ENCODE measurements around the gene PROS1.
"Not testable (repeated sequence)": the region's sequence is repeated elsewhere in the genome, so short reads cannot be mapped to it uniquely, and the experiment has no call there.

PROS1 gene

GRCh38 chr3:93907132-93907531 lies 66.6 kb downstream of the PROS1 start:
- H3K4me3 ChIP-seq (ENCODE audit: low read depth in 1 of 2, low read length in 2 of 2), result no peak overlapping the region
- H3K27me3 ChIP-seq (ENCODE audit: control insufficient read depth in 1 of 2, insufficient read depth in 2 of 2, low read length in 2 of 2), result no peaks in the 10 kb centered on the region
- no peaks in the 10 kb centered on the region for H3K4me1 ChIP-seq (ENCODE audit: control insufficient read depth in 1 of 2, insufficient read depth in 2 of 2, low read length in 2 of 2)
- no peaks in the 10 kb centered on the region for H3K36me3 ChIP-seq (ENCODE audit: control insufficient read depth in 1 of 2, insufficient read depth in 2 of 2, low read length in 2 of 2)
- H3K9me3 ChIP-seq (ENCODE audit: control insufficient read depth in 1 of 2, low read length in 2 of 2), result no peaks in the 10 kb centered on the region
- no peak overlapping the region for H3K9ac ChIP-seq (ENCODE audit: low read depth in 1 of 2, low read length in 2 of 2)
- no peak overlapping the region for H3K27ac ChIP-seq (ENCODE audit: low read depth, low read length)

- H3K4me1 ChIP-seq (ENCODE audit: control insufficient read depth in 1 of 2, insufficient read depth in 2 of 2, low read length in 2 of 2), result no peaks in the 10 kb centered on the region
- no peak overlapping the region for H3K4me3 ChIP-seq (ENCODE audit: low read depth in 1 of 2, low read length in 2 of 2)
- no peak overlapping the region for H3K27ac ChIP-seq (ENCODE audit: low read depth, low read length)
- H3K36me3 ChIP-seq (ENCODE audit: control insufficient read depth in 1 of 2, insufficient read depth in 2 of 2, low read length in 2 of 2), result no peaks in the 10 kb centered on the region
- no peaks in the 10 kb centered on the region for H3K27me3 ChIP-seq (ENCODE audit: control insufficient read depth in 1 of 2, insufficient read depth in 2 of 2, low read length in 2 of 2)
- H3K9me3 ChIP-seq (ENCODE audit: control insufficient read depth in 1 of 2, low read length in 2 of 2), result no peaks in the 10 kb centered on the region
- H3K9ac ChIP-seq (ENCODE audit: low read depth in 1 of 2, low read length in 2 of 2), result no peak overlapping the region
These were observed 67.5 kb downstream of the PROS1 start for GRCh38 chr3:93906245-93906644.

GRCh38 chr3:93904568-93904967 lies 69.1 kb downstream of the PROS1 start:
- H3K9ac ChIP-seq (ENCODE audit: low read depth in 1 of 2, low read length in 2 of 2), result no peak overlapping the region
- no peaks in the 10 kb centered on the region for H3K36me3 ChIP-seq (ENCODE audit: control insufficient read depth in 1 of 2, insufficient read depth in 2 of 2, low read length in 2 of 2)
- no peak overlapping the region for H3K27ac ChIP-seq (ENCODE audit: low read depth, low read length)
- H3K9me3 ChIP-seq (ENCODE audit: control insufficient read depth in 1 of 2, low read length in 2 of 2), result no peaks in the 10 kb centered on the region
- no peaks in the 10 kb centered on the region for H3K27me3 ChIP-seq (ENCODE audit: control insufficient read depth in 1 of 2, insufficient read depth in 2 of 2, low read length in 2 of 2)
- no peaks in the 10 kb centered on the region for H3K4me1 ChIP-seq (ENCODE audit: control insufficient read depth in 1 of 2, insufficient read depth in 2 of 2, low read length in 2 of 2)
- no peak overlapping the region for H3K4me3 ChIP-seq (ENCODE audit: low read depth in 1 of 2, low read length in 2 of 2)

GRCh38 chr3:93878250-93879017 lies 95.3 kb downstream of the PROS1 start:
- not testable (repeated sequence) for H3K9ac ChIP-seq (ENCODE audit: low read depth in 1 of 2, low read length in 2 of 2); H3K4me3 ChIP-seq (ENCODE audit: low read depth in 1 of 2, low read length in 2 of 2); H3K36me3 ChIP-seq (ENCODE audit: control insufficient read depth in 1 of 2, insufficient read depth in 2 of 2, low read length in 2 of 2); H3K9me3 ChIP-seq (ENCODE audit: control insufficient read depth in 1 of 2, low read length in 2 of 2); H3K4me1 ChIP-seq (ENCODE audit: control insufficient read depth in 1 of 2, insufficient read depth in 2 of 2, low read length in 2 of 2); H3K27ac ChIP-seq (ENCODE audit: low read depth, low read length); H3K27me3 ChIP-seq (ENCODE audit: control insufficient read depth in 1 of 2, insufficient read depth in 2 of 2, low read length in 2 of 2)

GRCh38 chr3:93877427-93877826 lies 96.3 kb downstream of the PROS1 start:
- H3K9me3 ChIP-seq (ENCODE audit: control insufficient read depth in 1 of 2, low read length in 2 of 2); H3K27ac ChIP-seq (ENCODE audit: low read depth, low read length); H3K4me3 ChIP-seq (ENCODE audit: low read depth in 1 of 2, low read length in 2 of 2); H3K27me3 ChIP-seq (ENCODE audit: control insufficient read depth in 1 of 2, insufficient read depth in 2 of 2, low read length in 2 of 2); H3K4me1 ChIP-seq (ENCODE audit: control insufficient read depth in 1 of 2, insufficient read depth in 2 of 2, low read length in 2 of 2); H3K36me3 ChIP-seq (ENCODE audit: control insufficient read depth in 1 of 2, insufficient read depth in 2 of 2, low read length in 2 of 2); H3K9ac ChIP-seq (ENCODE audit: low read depth in 1 of 2, low read length in 2 of 2): not testable (repeated sequence)

- H3K27me3 ChIP-seq (ENCODE audit: control insufficient read depth in 1 of 2, insufficient read depth in 2 of 2, low read length in 2 of 2); H3K9me3 ChIP-seq (ENCODE audit: control insufficient read depth in 1 of 2, low read length in 2 of 2); H3K4me3 ChIP-seq (ENCODE audit: low read depth in 1 of 2, low read length in 2 of 2); H3K9ac ChIP-seq (ENCODE audit: low read depth in 1 of 2, low read length in 2 of 2); H3K36me3 ChIP-seq (ENCODE audit: control insufficient read depth in 1 of 2, insufficient read depth in 2 of 2, low read length in 2 of 2); H3K27ac ChIP-seq (ENCODE audit: low read depth, low read length); H3K4me1 ChIP-seq (ENCODE audit: control insufficient read depth in 1 of 2, insufficient read depth in 2 of 2, low read length in 2 of 2): not testable (repeated sequence)
These were observed 100.3 kb downstream of the PROS1 start for GRCh38 chr3:93873412-93873811.

- H3K4me3 ChIP-seq (ENCODE audit: low read depth in 1 of 2, low read length in 2 of 2), result no peak overlapping the region
- H3K27ac ChIP-seq (ENCODE audit: low read depth, low read length), result no peak overlapping the region
- H3K9ac ChIP-seq (ENCODE audit: low read depth in 1 of 2, low read length in 2 of 2), result no peak overlapping the region
- H3K27me3 ChIP-seq (ENCODE audit: control insufficient read depth in 1 of 2, insufficient read depth in 2 of 2, low read length in 2 of 2), result no peaks in the 10 kb centered on the region
- H3K4me1 ChIP-seq (ENCODE audit: control insufficient read depth in 1 of 2, insufficient read depth in 2 of 2, low read length in 2 of 2), result no peaks in the 10 kb centered on the region
- H3K9me3 ChIP-seq (ENCODE audit: control insufficient read depth in 1 of 2, low read length in 2 of 2), result no peaks in the 10 kb centered on the region
- H3K36me3 ChIP-seq (ENCODE audit: control insufficient read depth in 1 of 2, insufficient read depth in 2 of 2, low read length in 2 of 2), result no peaks in the 10 kb centered on the region
These were observed 106.3 kb downstream of the PROS1 start for GRCh38 chr3:93867425-93867824.

- no peaks in the 10 kb centered on the region for H3K9me3 ChIP-seq (ENCODE audit: control insufficient read depth in 1 of 2, low read length in 2 of 2)
- H3K27me3 ChIP-seq (ENCODE audit: control insufficient read depth in 1 of 2, insufficient read depth in 2 of 2, low read length in 2 of 2), result no peaks in the 10 kb centered on the region
- H3K4me3 ChIP-seq (ENCODE audit: low read depth in 1 of 2, low read length in 2 of 2), result no peak overlapping the region
- no peak overlapping the region for H3K9ac ChIP-seq (ENCODE audit: low read depth in 1 of 2, low read length in 2 of 2)
- H3K36me3 ChIP-seq (ENCODE audit: control insufficient read depth in 1 of 2, insufficient read depth in 2 of 2, low read length in 2 of 2), result no peaks in the 10 kb centered on the region
- H3K4me1 ChIP-seq (ENCODE audit: control insufficient read depth in 1 of 2, insufficient read depth in 2 of 2, low read length in 2 of 2), result no peaks in the 10 kb centered on the region
- H3K27ac ChIP-seq (ENCODE audit: low read depth, low read length), result no peak overlapping the region
These were observed 112.7 kb downstream of the PROS1 start for GRCh38 chr3:93861017-93861416.

GRCh38 chr3:93855401-93855800 lies 118.3 kb downstream of the PROS1 start:
- Histone ChIP-seq H3K4me1 (ENCODE audit: control insufficient read depth in 1 of 2, insufficient read depth in 2 of 2, low read length in 2 of 2) (no peaks in the 10 kb centered on the region), H3K27me3 (ENCODE audit: control insufficient read depth in 1 of 2, insufficient read depth in 2 of 2, low read length in 2 of 2) (no peaks in the 10 kb centered on the region), H3K4me3 (ENCODE audit: low read depth in 1 of 2, low read length in 2 of 2) (no peak overlapping the region), H3K36me3 (ENCODE audit: control insufficient read depth in 1 of 2, insufficient read depth in 2 of 2, low read length in 2 of 2) (no peaks in the 10 kb centered on the region), H3K9ac (ENCODE audit: low read depth in 1 of 2, low read length in 2 of 2) (no peak overlapping the region), H3K9me3 (ENCODE audit: control insufficient read depth in 1 of 2, low read length in 2 of 2) (no peaks in the 10 kb centered on the region), H3K27ac (ENCODE audit: low read depth, low read length) (no peak overlapping the region)

- H3K4me3 ChIP-seq (ENCODE audit: low read depth in 1 of 2, low read length in 2 of 2); H3K36me3 ChIP-seq (ENCODE audit: control insufficient read depth in 1 of 2, insufficient read depth in 2 of 2, low read length in 2 of 2); H3K9ac ChIP-seq (ENCODE audit: low read depth in 1 of 2, low read length in 2 of 2); H3K9me3 ChIP-seq (ENCODE audit: control insufficient read depth in 1 of 2, low read length in 2 of 2); H3K27me3 ChIP-seq (ENCODE audit: control insufficient read depth in 1 of 2, insufficient read depth in 2 of 2, low read length in 2 of 2); H3K27ac ChIP-seq (ENCODE audit: low read depth, low read length); H3K4me1 ChIP-seq (ENCODE audit: control insufficient read depth in 1 of 2, insufficient read depth in 2 of 2, low read length in 2 of 2): not testable (repeated sequence)
These were observed 121.5 kb downstream of the PROS1 start for GRCh38 chr3:93852228-93852627.

GRCh38 chr3:93843981-93844380 lies 129.7 kb downstream of the PROS1 start:
- no peak overlapping the region for H3K27ac ChIP-seq (ENCODE audit: low read depth, low read length)
- H3K9me3 ChIP-seq (ENCODE audit: control insufficient read depth in 1 of 2, low read length in 2 of 2), result no peaks in the 10 kb centered on the region
- no peaks in the 10 kb centered on the region for H3K36me3 ChIP-seq (ENCODE audit: control insufficient read depth in 1 of 2, insufficient read depth in 2 of 2, low read length in 2 of 2)
- no peaks in the 10 kb centered on the region for H3K4me1 ChIP-seq (ENCODE audit: control insufficient read depth in 1 of 2, insufficient read depth in 2 of 2, low read length in 2 of 2)
- no peak overlapping the region for H3K4me3 ChIP-seq (ENCODE audit: low read depth in 1 of 2, low read length in 2 of 2)
- no peak overlapping the region for H3K9ac ChIP-seq (ENCODE audit: low read depth in 1 of 2, low read length in 2 of 2)
- no peaks in the 10 kb centered on the region for H3K27me3 ChIP-seq (ENCODE audit: control insufficient read depth in 1 of 2, insufficient read depth in 2 of 2, low read length in 2 of 2)
